Type B pancreatic cell (in vitro differentiated cells): Measurements from ENCODE around the gene WDR11. TPM values are rescaled to one million over a fixed set of nuclear protein-coding genes. Genes with fewer than 3 reads are reported as not detected.

Experiments
- DNase-seq: peaks from one replicate; pipeline ENCODE4 v3.0.0; 2021; ENCODE audit warnings: mixed read lengths; ENCODE audit not compliant: unreplicated experiment; ENCODE audit errors: extremely low spot score
- H3K27ac Mint-ChIP-seq: 2 replicates; pipeline ENCODE4 v1.8.0; 2021; ENCODE audit warnings: mild to moderate bottlenecking, mixed read lengths
- H3K27me3 Mint-ChIP-seq: 2 replicates; pipeline ENCODE4 v1.8.0; 2021; ENCODE audit warnings: mixed read lengths
- H3K36me3 Mint-ChIP-seq: 2 replicates; pipeline ENCODE4 v1.8.0; 2021; ENCODE audit warnings: mixed read lengths
- H3K4me1 Mint-ChIP-seq: one replicate; pipeline ENCODE4 v1.8.0; 2021; ENCODE audit warnings: mixed read lengths; ENCODE audit not compliant: unreplicated experiment
- H3K4me3 Mint-ChIP-seq: 2 replicates; pipeline ENCODE4 v1.8.0; 2021; ENCODE audit warnings: mild to moderate bottlenecking, mixed read lengths
- H3K9me3 Mint-ChIP-seq: 2 replicates; pipeline ENCODE4 v1.8.0; 2021; ENCODE audit warnings: mixed read lengths
- total RNA-seq: library from RNA; stranded (reverse); gene quantifications from 2 replicates; pipeline ENCODE4 v1.2.1, GENCODE V29; 2021; ENCODE audit warnings: low replicate concordance
- TF ChIP-seq, protein P1 (sequence below): fragments of 200-600 bp; sonication (generic); conservative IDR thresholded peaks from 2 replicates; pipeline ENCODE4 v1.5.0; 2021; ENCODE audit warnings: antibody characterized with exemption, mild to moderate bottlenecking

Gene WDR11
- total RNA-seq, 1 donor from 2014 or later = 65.5 TPM

DNA sequence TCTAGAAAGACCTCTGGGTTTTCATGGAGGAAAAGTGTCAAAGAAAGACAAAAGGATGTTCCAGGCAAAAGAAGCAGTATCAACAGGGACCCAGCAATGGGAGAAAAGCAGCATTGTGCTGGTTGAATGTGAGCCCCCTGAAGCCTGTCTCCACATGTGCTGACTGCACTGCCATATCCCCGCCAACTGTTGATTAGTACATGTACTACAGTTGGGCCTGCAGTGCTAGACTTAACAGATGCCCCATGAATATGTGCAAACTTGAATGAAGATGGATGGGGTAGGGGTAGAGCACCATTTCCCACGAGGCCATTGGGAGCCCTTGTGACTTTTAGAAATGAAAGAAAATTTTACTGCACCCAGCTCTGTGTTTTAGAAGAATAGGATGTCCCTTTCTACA lies 15.6 kb upstream of the WDR11 start:
- DNase-seq = no peak
- TF ChIP-seq, protein P1, sequence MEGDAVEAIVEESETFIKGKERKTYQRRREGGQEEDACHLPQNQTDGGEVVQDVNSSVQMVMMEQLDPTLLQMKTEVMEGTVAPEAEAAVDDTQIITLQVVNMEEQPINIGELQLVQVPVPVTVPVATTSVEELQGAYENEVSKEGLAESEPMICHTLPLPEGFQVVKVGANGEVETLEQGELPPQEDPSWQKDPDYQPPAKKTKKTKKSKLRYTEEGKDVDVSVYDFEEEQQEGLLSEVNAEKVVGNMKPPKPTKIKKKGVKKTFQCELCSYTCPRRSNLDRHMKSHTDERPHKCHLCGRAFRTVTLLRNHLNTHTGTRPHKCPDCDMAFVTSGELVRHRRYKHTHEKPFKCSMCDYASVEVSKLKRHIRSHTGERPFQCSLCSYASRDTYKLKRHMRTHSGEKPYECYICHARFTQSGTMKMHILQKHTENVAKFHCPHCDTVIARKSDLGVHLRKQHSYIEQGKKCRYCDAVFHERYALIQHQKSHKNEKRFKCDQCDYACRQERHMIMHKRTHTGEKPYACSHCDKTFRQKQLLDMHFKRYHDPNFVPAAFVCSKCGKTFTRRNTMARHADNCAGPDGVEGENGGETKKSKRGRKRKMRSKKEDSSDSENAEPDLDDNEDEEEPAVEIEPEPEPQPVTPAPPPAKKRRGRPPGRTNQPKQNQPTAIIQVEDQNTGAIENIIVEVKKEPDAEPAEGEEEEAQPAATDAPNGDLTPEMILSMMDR = no peak
- H3K27ac Mint-ChIP-seq = no peak overlapping the region
- no peaks in the 10 kb centered on the region for H3K36me3 Mint-ChIP-seq
- H3K4me3 Mint-ChIP-seq = no peak overlapping the region
- no peaks in the 10 kb centered on the region for H3K4me1 Mint-ChIP-seq
- peaks cover 8% of the 10 kb centered on the region for H3K27me3 Mint-ChIP-seq
- no peaks in the 10 kb centered on the region for H3K9me3 Mint-ChIP-seq

DNA sequence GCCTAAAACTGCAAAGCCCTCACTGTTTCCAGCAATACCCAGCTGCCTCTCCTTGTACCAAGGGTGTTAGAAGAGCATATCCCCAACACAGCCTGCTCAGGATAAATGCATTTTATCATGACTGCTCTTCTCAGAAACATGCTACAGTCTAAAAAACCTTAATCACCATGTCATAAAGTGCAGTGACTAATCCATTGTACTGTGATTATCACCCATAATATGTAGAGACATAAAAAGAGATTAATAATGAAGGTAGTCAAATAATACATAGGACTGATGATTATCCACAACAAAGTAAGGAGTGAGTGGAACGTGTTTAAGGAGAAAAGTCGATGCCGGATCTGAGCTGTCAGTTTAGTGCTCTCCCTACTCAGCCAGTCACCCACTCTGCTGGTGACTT lies 12.2 kb upstream of the WDR11 start:
- Mint-ChIP-seq H3K27ac (no peak overlapping the region), H3K9me3 (no peaks in the 10 kb centered on the region), H3K4me3 (no peak overlapping the region), H3K4me1 (no peaks in the 10 kb centered on the region), H3K27me3 (no peaks in the 10 kb centered on the region), H3K36me3 (no peaks in the 10 kb centered on the region)
- TF ChIP-seq, protein P1 = no peak
- no peak for DNase-seq

DNA sequence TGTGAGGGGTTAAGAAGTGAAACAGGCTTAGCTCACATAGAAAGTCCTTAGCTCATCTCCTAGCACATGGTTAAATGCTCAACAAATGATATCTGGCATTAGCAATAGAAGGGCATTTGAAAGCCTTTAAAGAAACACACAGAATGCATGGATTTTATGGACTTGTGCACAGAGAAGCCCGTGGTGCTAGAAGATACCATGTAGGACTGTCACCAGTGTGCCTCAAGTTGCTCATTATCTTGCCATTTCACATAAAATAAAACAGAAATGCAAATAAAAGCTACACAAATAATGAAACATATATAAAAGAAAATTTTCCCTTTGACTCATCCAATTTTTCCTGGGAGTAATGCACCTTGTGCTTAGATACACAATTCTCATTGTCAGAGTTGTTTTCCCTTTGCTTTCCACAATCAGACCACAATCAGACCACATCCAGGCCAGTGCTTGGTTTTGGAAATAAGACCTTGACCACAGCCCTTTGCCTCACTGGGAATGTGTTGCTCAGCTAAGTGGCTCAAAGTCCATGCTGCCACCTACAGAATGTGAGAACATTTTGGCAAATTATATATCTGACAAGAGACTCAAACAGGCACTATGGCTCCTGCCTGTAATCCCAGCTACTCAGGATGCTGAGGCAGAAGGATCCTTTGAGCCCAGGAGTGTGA lies 9.5 kb upstream of the WDR11 start:
- no peak for DNase-seq
- Mint-ChIP-seq H3K27ac (no peak overlapping the region), H3K27me3 (peaks cover 8% of the 10 kb centered on the region)

DNA sequence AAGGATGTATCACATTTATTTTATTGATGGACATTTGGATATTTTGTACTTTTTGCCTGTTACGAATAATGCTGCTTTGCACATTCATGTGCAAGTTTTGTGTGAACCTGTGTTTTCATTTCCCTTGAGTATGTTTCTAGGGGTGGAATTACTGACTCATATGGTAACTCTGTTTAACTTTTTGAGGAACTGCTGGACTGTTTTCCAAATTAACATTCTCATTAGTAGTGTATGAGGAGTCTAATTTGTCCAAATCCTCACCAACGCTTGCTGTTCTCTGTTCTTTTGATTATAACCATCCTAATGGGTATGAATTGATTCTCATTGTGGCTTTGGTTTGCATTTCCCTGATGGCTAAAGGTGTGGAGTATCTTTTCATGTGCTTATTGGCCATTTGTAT lies 3.2 kb downstream of the WDR11 start:
- no peak overlapping the region for H3K4me3 Mint-ChIP-seq
- peaks cover 26% of the 10 kb centered on the region for H3K36me3 Mint-ChIP-seq
- peaks cover 17% of the 10 kb centered on the region for H3K4me1 Mint-ChIP-seq
- H3K9me3 Mint-ChIP-seq = no peaks in the 10 kb centered on the region
- TF ChIP-seq, protein P1 = no peak
- no peak for DNase-seq
- H3K27ac Mint-ChIP-seq = no peak overlapping the region
- H3K27me3 Mint-ChIP-seq = no peaks in the 10 kb centered on the region

More for the DNA sequence above, 9.5 kb upstream of the WDR11 start:
- Mint-ChIP-seq H3K9me3 (no peaks in the 10 kb centered on the region), H3K36me3 (no peaks in the 10 kb centered on the region), H3K4me1 (no peaks in the 10 kb centered on the region), H3K4me3 (no peak overlapping the region)
- TF ChIP-seq, protein P1 = no peak

DNA sequence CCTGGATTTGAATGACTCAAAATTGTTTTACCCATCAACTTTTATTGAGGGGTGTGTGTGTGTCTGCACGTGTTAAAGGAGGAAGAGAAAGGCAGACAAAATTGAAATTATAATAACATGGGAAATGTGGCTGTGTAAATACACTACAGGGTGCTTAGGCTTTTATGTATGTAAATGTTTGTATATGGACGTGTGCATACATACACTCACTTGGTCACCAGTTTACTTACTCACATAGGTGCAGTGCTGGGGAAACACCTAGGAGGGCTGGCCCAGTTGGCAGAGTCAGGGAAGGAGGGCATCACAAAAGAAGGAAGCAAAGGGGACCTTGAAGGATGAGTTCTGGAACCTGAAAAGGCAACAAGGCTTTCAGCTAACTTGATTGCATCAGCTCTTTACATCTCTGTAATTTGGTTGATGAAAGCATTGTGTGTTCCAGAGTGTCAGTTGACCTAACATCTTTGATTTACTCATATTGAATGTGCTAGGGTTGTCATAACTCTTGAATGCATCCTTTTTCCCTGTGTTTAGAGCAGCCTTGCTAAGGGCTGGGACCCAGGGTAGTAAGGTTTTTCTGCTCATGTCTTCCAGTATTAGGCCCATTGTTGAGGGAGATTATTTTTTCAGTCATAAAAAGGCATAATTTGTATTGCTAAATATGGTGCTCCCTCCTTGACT lies 10.2 kb downstream of the WDR11 start:
- no peaks in the 10 kb centered on the region for H3K4me1 Mint-ChIP-seq
- no peak overlapping the region for H3K27ac Mint-ChIP-seq
- TF ChIP-seq, protein P1 = no peak
- H3K36me3 Mint-ChIP-seq = peaks cover 17% of the 10 kb centered on the region
- no peak overlapping the region for H3K4me3 Mint-ChIP-seq
- no peaks in the 10 kb centered on the region for H3K27me3 Mint-ChIP-seq
- no peak for DNase-seq
- no peaks in the 10 kb centered on the region for H3K9me3 Mint-ChIP-seq
